ENCODE results near the gene PHYHD1. TPM values are rescaled to one million over a fixed set of nuclear protein-coding genes. Genes with fewer than 3 reads are reported as not detected.

PHYHD1 gene
- total RNA-seq, 3 donors from 2014 or later (not counting 1 experiment from before 2014, with no cell fraction given) = 5.4 to 6.0 (median 5.4) TPM

DNA sequence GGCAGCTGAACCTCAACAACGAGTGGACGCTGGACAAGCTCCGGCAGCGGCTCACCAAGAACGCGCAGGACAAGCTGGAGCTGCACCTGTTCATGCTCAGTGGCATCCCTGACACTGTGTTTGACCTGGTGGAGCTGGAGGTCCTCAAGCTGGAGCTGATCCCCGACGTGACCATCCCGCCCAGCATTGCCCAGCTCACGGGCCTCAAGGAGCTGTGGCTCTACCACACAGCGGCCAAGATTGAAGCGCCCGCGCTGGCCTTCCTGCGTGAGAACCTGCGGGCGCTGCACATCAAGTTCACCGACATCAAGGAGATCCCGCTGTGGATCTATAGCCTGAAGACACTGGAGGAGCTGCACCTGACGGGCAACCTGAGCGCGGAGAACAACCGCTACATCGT lies 12.4 kb upstream of the PHYHD1 start:
- 96% methylated on average over 24 of the region's 24 CpGs for WGBS (ENCODE audit: insufficient coverage)
- H3K27me3 ChIP-seq (ENCODE audit: control insufficient read depth, insufficient read depth, low read length) = no peaks in the 10 kb centered on the region
- no peak overlapping the region for H3K4me3 ChIP-seq (ENCODE audit: low read length)
- peaks cover 60% of the 10 kb centered on the region for H3K4me1 ChIP-seq (ENCODE audit: control insufficient read depth, insufficient read depth, low read length)
- Mint-ChIP-seq H3K9me3 (no peaks in the 10 kb centered on the region), H3K27me3 (ENCODE audit: low read depth in 2 of 2) (no peaks in the 10 kb centered on the region), H3K36me3 (no peaks in the 10 kb centered on the region), H3K4me1 (peaks cover 26 to 84% of the 10 kb centered on the region in 2 donors), H3K27ac (peak overlapping the region; percentile 80 to 91), H3K4me3 (no peak overlapping the region)
- H3K36me3 ChIP-seq (ENCODE audit: control insufficient read depth, insufficient read depth, low read length) = peaks cover 53% of the 10 kb centered on the region
- H3K27ac ChIP-seq (ENCODE audit: low read length) = no peak overlapping the region
- DNase-seq (no peak), ATAC-seq (no peak)
- TF ChIP-seq, protein P1, sequence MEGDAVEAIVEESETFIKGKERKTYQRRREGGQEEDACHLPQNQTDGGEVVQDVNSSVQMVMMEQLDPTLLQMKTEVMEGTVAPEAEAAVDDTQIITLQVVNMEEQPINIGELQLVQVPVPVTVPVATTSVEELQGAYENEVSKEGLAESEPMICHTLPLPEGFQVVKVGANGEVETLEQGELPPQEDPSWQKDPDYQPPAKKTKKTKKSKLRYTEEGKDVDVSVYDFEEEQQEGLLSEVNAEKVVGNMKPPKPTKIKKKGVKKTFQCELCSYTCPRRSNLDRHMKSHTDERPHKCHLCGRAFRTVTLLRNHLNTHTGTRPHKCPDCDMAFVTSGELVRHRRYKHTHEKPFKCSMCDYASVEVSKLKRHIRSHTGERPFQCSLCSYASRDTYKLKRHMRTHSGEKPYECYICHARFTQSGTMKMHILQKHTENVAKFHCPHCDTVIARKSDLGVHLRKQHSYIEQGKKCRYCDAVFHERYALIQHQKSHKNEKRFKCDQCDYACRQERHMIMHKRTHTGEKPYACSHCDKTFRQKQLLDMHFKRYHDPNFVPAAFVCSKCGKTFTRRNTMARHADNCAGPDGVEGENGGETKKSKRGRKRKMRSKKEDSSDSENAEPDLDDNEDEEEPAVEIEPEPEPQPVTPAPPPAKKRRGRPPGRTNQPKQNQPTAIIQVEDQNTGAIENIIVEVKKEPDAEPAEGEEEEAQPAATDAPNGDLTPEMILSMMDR (IDR thresholded peaks at IDR 0.05) = no peak
- no peaks in the 10 kb centered on the region for H3K9me3 ChIP-seq (ENCODE audit: control insufficient read depth, insufficient read depth, low read length)
- intact Hi-C loops (cut with micrococcal nuclease) = no loop called here

DNA sequence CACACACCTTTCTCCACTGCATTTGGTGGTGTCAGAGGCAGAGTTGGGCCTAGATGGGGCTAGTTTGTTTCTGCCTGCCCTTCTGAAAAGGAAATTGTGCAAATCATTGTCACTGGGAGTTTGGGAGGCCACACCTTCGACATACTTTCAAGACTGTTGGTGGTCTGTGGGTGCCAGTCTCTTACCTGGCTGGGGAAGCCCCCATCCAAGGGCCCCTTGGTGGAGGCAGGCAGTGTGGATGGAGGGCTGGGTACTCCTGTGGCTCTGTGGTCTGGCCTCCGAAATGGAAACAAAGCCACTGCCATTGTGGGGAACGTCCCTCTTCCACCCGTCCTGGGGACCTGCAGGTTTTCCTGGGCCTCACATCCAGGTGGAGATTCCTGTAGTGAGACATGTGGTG lies 10.9 kb upstream of the PHYHD1 start:
- Histone ChIP-seq H3K4me3 (ENCODE audit: low read length) (no peak overlapping the region), H3K27ac (ENCODE audit: low read length) (no peak overlapping the region), H3K36me3 (ENCODE audit: control insufficient read depth, insufficient read depth, low read length) (peaks cover 57% of the 10 kb centered on the region), H3K27me3 (ENCODE audit: control insufficient read depth, insufficient read depth, low read length) (no peaks in the 10 kb centered on the region), H3K4me1 (ENCODE audit: control insufficient read depth, insufficient read depth, low read length) (peaks cover 55% of the 10 kb centered on the region), H3K9me3 (ENCODE audit: control insufficient read depth, insufficient read depth, low read length) (no peaks in the 10 kb centered on the region)
- Mint-ChIP-seq H3K9me3 (no peaks in the 10 kb centered on the region), H3K27me3 (ENCODE audit: low read depth in 2 of 2) (no peaks in the 10 kb centered on the region), H3K4me3 (no peak overlapping the region), H3K4me1 (peaks cover 26 to 83% of the 10 kb centered on the region in 2 donors), H3K27ac (peak overlapping the region; percentile 29 to 91), H3K36me3 (no peaks in the 10 kb centered on the region)
- no peak for ATAC-seq
- 49% methylated on average over 4 of the region's 4 CpGs for WGBS (ENCODE audit: insufficient coverage)
- intact Hi-C loops (cut with micrococcal nuclease) = no loop called here
- TF ChIP-seq, protein P1 (IDR thresholded peaks at IDR 0.05) = no peak
- DNase-seq = no peak

DNA sequence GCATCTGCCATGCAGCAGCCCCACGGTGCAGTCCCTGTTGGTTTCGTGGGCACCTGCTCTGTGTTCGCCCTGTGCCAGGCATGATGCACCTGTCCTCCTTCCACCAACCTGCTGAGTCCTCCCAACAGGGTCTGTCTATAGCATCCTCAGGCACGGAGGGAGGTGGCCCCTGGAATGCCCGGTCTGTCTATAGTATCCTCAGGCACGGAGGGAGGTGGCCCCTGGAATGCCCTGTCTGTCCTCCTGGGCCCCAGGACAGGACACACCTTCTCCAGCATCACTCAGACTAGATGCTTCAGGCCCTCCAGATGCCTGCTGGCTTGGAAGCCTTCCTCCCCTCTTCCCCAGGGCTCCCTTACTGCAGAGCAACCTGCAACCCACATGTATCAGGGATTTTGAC lies 9.9 kb upstream of the PHYHD1 start:
- Histone ChIP-seq H3K27ac (ENCODE audit: low read length) (no peak overlapping the region), H3K36me3 (ENCODE audit: control insufficient read depth, insufficient read depth, low read length) (peaks cover 63% of the 10 kb centered on the region), H3K27me3 (ENCODE audit: control insufficient read depth, insufficient read depth, low read length) (no peaks in the 10 kb centered on the region), H3K9me3 (ENCODE audit: control insufficient read depth, insufficient read depth, low read length) (no peaks in the 10 kb centered on the region), H3K4me1 (ENCODE audit: control insufficient read depth, insufficient read depth, low read length) (peaks cover 46% of the 10 kb centered on the region), H3K4me3 (ENCODE audit: low read length) (no peak overlapping the region)
- intact Hi-C loops (cut with micrococcal nuclease) = no loop called here
- no peaks in the 10 kb centered on the region for H3K9me3 Mint-ChIP-seq
- H3K4me3 Mint-ChIP-seq = no peak overlapping the region
- peak overlapping the region in 1 of 2 donors; percentile 91 for H3K27ac Mint-ChIP-seq
- DNase-seq = no peak
- no peaks in the 10 kb centered on the region for H3K27me3 Mint-ChIP-seq (ENCODE audit: low read depth in 2 of 2)
- ATAC-seq = no peak
- WGBS (ENCODE audit: insufficient coverage) = 92% methylated on average over 6 of the region's 6 CpGs
- TF ChIP-seq, protein P1 (IDR thresholded peaks at IDR 0.05) = no peak
- H3K4me1 Mint-ChIP-seq = peaks cover 26 to 80% of the 10 kb centered on the region in 2 donors
- no peaks in the 10 kb centered on the region for H3K36me3 Mint-ChIP-seq

DNA sequence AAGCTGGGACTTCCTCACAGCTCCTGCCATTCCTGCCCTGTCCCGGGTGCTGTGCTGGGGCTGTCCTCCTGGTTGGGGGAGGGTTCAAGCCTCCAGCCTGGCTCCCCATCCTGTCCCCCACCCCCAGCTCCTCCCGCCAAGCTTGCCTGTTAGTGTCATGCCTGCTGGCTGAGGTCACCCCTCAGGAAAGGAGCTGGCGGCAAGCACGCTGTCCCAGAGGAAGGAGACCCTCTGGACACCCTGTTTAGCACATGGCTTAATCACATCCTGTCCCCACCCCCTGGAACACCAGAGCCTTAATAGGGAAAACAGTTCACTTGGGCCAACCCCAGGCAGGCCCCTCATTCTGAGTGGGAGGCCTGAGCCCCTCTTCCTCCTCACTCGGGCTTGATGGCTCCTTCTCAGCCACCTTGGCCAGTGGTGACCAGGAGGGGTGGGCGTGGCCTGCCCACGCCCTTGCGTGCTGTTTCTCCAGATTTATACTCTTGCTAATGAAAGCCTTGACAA lies 9.2 kb upstream of the PHYHD1 start:
- DNase-seq (no peak), ATAC-seq (peak in 1 of 3 donors; percentile 21)
- H3K4me1 Mint-ChIP-seq = peaks cover 23 to 76% of the 10 kb centered on the region in 2 donors
- H3K27me3 ChIP-seq (ENCODE audit: control insufficient read depth, insufficient read depth, low read length) = no peaks in the 10 kb centered on the region
- peak overlapping the region; percentile 82 to 91 for H3K27ac Mint-ChIP-seq
- H3K4me1 ChIP-seq (ENCODE audit: control insufficient read depth, insufficient read depth, low read length) = peaks cover 44% of the 10 kb centered on the region
- H3K27ac ChIP-seq (ENCODE audit: low read length) = no peak overlapping the region
- H3K9me3 ChIP-seq (ENCODE audit: control insufficient read depth, insufficient read depth, low read length) = no peaks in the 10 kb centered on the region
- TF ChIP-seq, protein P1 (IDR thresholded peaks at IDR 0.05) = no peak
- 63% methylated on average over 8 of the region's 8 CpGs for WGBS (ENCODE audit: insufficient coverage)
- H3K4me3 Mint-ChIP-seq = no peak overlapping the region
- peaks cover 69% of the 10 kb centered on the region for H3K36me3 ChIP-seq (ENCODE audit: control insufficient read depth, insufficient read depth, low read length)
- intact Hi-C loops (cut with micrococcal nuclease) = no loop called here
- H3K9me3 Mint-ChIP-seq = no peaks in the 10 kb centered on the region
- no peak overlapping the region for H3K4me3 ChIP-seq (ENCODE audit: low read length)
- no peaks in the 10 kb centered on the region for H3K36me3 Mint-ChIP-seq
- no peaks in the 10 kb centered on the region for H3K27me3 Mint-ChIP-seq (ENCODE audit: low read depth in 2 of 2)
